ENCODE measurements around the gene SH3BGRL.

SH3BGRL gene

GRCh38 chrX:81202456-81202819, 536 bp downstream of the SH3BGRL start:
- DNase-seq (ENCODE audit: low spot score) = no peak
- in situ Hi-C loops (cut with MboI; ENCODE audit: low pct_unique_long_range_greater_than_20kb, low sequenced_read_pairs, unreplicated experiment) = no loop called here
- no peak for TF ChIP-seq CTCF (IDR thresholded peaks at IDR 0.05; ENCODE audit: extremely low read depth, insufficient read depth, missing control alignments)

DNA sequence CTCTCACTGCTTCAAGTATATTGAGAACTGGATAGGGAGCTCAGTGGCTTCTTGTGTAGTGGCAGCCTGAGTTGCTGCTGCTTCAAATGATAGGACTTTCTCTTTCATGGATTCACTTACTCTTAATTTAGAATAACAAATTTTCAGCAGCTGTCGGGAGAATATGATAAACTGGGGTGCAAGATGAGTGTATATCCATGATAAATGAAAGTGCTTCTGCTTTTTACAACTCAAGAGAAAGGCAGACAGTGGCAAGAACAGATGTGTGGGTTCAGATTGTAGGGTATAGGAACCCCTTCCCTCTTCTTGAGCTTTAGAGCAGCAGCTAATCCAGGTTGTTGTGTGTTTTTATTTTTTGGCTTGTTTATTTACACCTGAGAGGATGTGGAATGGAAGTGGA, 1.0 kb downstream of the SH3BGRL start:
- TF ChIP-seq CTCF (IDR thresholded peaks at IDR 0.05; ENCODE audit: extremely low read depth, insufficient read depth, missing control alignments) = no peak
- DNase-seq (ENCODE audit: low spot score) = no peak

DNA sequence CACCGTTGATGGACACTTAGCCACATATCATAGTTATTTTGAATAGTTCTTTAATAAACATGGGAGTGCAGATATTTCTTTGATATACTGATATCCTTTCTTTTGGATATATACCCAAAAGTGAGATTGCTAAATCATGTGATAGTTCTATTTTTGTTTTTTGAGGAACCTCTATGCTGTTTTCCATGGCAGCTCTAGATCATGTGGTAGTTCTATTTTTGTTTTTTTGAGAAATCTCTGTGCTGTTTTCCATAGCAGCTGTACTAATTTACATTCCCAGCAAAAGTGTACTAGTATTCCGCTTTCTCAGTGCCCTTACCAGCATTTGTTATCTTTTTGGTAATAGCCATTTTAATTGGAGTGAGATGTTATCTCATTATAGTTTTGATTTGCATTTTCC, 3.6 kb downstream of the SH3BGRL start:
- no peak for DNase-seq (ENCODE audit: low spot score)
- in situ Hi-C loops (cut with MboI; ENCODE audit: low pct_unique_long_range_greater_than_20kb, low sequenced_read_pairs, unreplicated experiment) = no loop called here
- no peak for TF ChIP-seq CTCF (IDR thresholded peaks at IDR 0.05; ENCODE audit: extremely low read depth, insufficient read depth, missing control alignments)

More for the DNA sequence above, 1.0 kb downstream of the SH3BGRL start:
- in situ Hi-C loops (cut with MboI; ENCODE audit: low pct_unique_long_range_greater_than_20kb, low sequenced_read_pairs, unreplicated experiment) = no loop called here

DNA sequence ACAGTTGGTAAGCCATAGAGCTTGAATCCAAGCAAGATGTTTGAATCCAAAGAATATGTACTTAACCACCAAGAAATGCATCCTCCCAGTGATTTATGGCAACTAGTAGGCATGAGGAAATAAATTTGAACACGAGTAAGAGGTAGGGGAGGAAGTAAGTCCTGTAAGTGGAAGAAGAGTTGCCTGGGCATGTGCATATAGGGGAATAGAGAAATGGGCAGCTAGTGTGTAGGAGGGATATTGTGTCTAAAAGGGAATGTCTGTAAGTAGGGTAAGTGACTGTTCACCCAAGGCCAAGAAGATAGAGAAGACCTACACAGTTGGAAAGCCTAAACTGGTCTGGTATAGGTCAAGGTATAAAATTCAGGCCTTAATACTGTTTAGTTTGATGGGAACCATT, 4.6 kb downstream of the SH3BGRL start:
- no peak for DNase-seq (ENCODE audit: low spot score)
- TF ChIP-seq CTCF (IDR thresholded peaks at IDR 0.05; ENCODE audit: extremely low read depth, insufficient read depth, missing control alignments) = no peak
- in situ Hi-C loops (cut with MboI; ENCODE audit: low pct_unique_long_range_greater_than_20kb, low sequenced_read_pairs, unreplicated experiment) = no loop called here

- no peak for DNase-seq (ENCODE audit: low spot score)
- in situ Hi-C loops (cut with MboI; ENCODE audit: low pct_unique_long_range_greater_than_20kb, low sequenced_read_pairs, unreplicated experiment) = no loop called here
- TF ChIP-seq CTCF (IDR thresholded peaks at IDR 0.05; ENCODE audit: extremely low read depth, insufficient read depth, missing control alignments) = no peak
Observed at GRCh38 chrX:81208916-81209315, 7.0 kb downstream of the SH3BGRL start.

- in situ Hi-C loops (cut with MboI; ENCODE audit: low pct_unique_long_range_greater_than_20kb, low sequenced_read_pairs, unreplicated experiment) = no loop called here
- no peak for TF ChIP-seq CTCF (IDR thresholded peaks at IDR 0.05; ENCODE audit: extremely low read depth, insufficient read depth, missing control alignments)
Observed at GRCh38 chrX:81215685-81216084, 13.8 kb downstream of the SH3BGRL start.

DNA sequence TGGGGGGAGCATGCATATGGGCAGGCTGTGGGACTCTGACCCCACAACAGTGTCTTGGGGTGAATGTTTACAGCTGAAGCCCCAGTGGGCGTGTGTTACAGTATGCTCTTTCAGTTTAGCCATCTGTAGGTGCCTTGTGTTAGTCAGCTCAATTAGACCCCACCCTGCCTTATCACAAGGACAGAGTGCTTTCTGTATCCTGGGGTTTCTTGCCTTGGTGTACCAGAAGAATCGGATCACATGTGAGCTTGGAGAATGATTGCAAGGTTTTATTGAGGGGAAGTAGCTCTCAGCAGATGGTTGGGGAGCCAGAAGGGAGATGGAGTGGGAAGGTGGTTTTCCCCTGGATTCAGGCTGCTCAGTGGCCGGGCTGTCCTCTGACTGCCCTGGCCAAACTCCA, 27.3 kb downstream of the SH3BGRL start:
- no peak for DNase-seq (ENCODE audit: low spot score)
- TF ChIP-seq CTCF (IDR thresholded peaks at IDR 0.05; ENCODE audit: extremely low read depth, insufficient read depth, missing control alignments) = no peak
- in situ Hi-C loops (cut with MboI; ENCODE audit: low pct_unique_long_range_greater_than_20kb, low sequenced_read_pairs, unreplicated experiment) = no loop called here

More at GRCh38 chrX:81215685-81216084, 13.8 kb downstream of the SH3BGRL start:
- DNase-seq (ENCODE audit: low spot score) = no peak

All from GM13977 (cell line).